Trophoblast cell (in vitro differentiated cells and primary cell): ENCODE measurements around the gene NPL.

ENCODE experiments used
- DNase-seq, 2 donors: peaks; one replicate each; pipeline ENCODE4 v3.0.0-alpha.2; 2016
- H2AFZ ChIP-seq: 2 replicates; pipeline ENCODE4 v1.6.1; 2013; ENCODE audit warnings: low read length, moderate library complexity, mild to moderate bottlenecking; ENCODE audit not compliant: insufficient read depth, poor library complexity
- H2AK5ac ChIP-seq: 2 replicates; pipeline ENCODE4 v1.6.1; 2013; ENCODE audit warnings: mild to moderate bottlenecking, low read length
- H2BK120ac ChIP-seq: 2 replicates; pipeline ENCODE4 v1.6.1; 2013; ENCODE audit warnings: low read length, mild to moderate bottlenecking, moderate library complexity; ENCODE audit not compliant: insufficient read depth, poor library complexity
- H2BK12ac ChIP-seq: 2 replicates; pipeline ENCODE4 v1.6.1; 2013; ENCODE audit warnings: mild to moderate bottlenecking, low read length, moderate library complexity
- H2BK5ac ChIP-seq: 2 replicates; pipeline ENCODE4 v1.6.1; 2013; ENCODE audit warnings: low read length, low read depth, moderate library complexity, mild to moderate bottlenecking; ENCODE audit not compliant: poor library complexity
- H3K14ac ChIP-seq: 2 replicates; pipeline ENCODE4 v1.6.1; 2013; ENCODE audit warnings: mild to moderate bottlenecking, low read length
- H3K18ac ChIP-seq: 2 replicates; pipeline ENCODE4 v1.6.1; 2013; ENCODE audit warnings: mild to moderate bottlenecking, low read length
- H3K23ac ChIP-seq: 2 replicates; pipeline ENCODE4 v1.6.1; 2013; ENCODE audit warnings: low read length
- H3K27ac ChIP-seq: 2 replicates; pipeline ENCODE4 v1.5.1; 2013; ENCODE audit warnings: low read depth, mild to moderate bottlenecking, inconsistent platforms, low read length, moderate library complexity
- H3K27me3 ChIP-seq: 2 replicates; pipeline ENCODE4 v1.6.1; 2013; ENCODE audit warnings: inconsistent platforms, mild to moderate bottlenecking, low read length, moderate library complexity; ENCODE audit not compliant: insufficient read depth
- H3K36me3 ChIP-seq, 2 experiments: 1 replicate in 1 of 2; 2 replicates in 1 of 2; pipeline ENCODE4 v1.6.1; 2013; ENCODE audit warnings: low read length in 2 of 2, mild to moderate bottlenecking in 2 of 2, moderate library complexity in 1 of 2; ENCODE audit not compliant: insufficient read depth in 2 of 2, control insufficient read depth in 1 of 2
- H3K4ac ChIP-seq: 2 replicates; pipeline ENCODE4 v1.6.1; 2013; ENCODE audit warnings: low read depth, mild to moderate bottlenecking, low read length, moderate library complexity
- H3K4me1 ChIP-seq, 2 experiments: 1 replicate in 1 of 2; 2 replicates in 1 of 2; pipeline ENCODE4 v1.6.1; 2013; ENCODE audit warnings: low read length in 2 of 2, mild to moderate bottlenecking in 2 of 2, moderate library complexity in 1 of 2; ENCODE audit not compliant: insufficient read depth in 2 of 2, control insufficient read depth in 1 of 2
- H3K4me2 ChIP-seq: 2 replicates; pipeline ENCODE4 v1.6.1; 2013; ENCODE audit warnings: inconsistent platforms, mild to moderate bottlenecking, low read length, moderate library complexity
- H3K4me3 ChIP-seq: 2 replicates; pipeline ENCODE4 v1.5.1; 2013; ENCODE audit warnings: mild to moderate bottlenecking, low read depth, low read length, inconsistent platforms
- H3K79me1 ChIP-seq: one replicate; pipeline ENCODE4 v1.6.1; 2013; ENCODE audit warnings: low read length
- H3K79me2 ChIP-seq: 2 replicates; pipeline ENCODE4 v1.6.1; 2013; ENCODE audit warnings: low read length, mild to moderate bottlenecking; ENCODE audit not compliant: control insufficient read depth, insufficient read depth, poor library complexity
- H3K9ac ChIP-seq: 2 replicates; pipeline ENCODE4 v1.6.1; 2013; ENCODE audit warnings: mild to moderate bottlenecking, low read length
- H3K9me3 ChIP-seq: 2 replicates; pipeline ENCODE4 v1.6.1; 2013; ENCODE audit warnings: low read depth, mild to moderate bottlenecking, control low read depth, inconsistent platforms, low read length; ENCODE audit not compliant: insufficient read depth
- H4K12ac ChIP-seq: 2 replicates; pipeline ENCODE4 v1.6.1; 2013; ENCODE audit warnings: low read depth, mild to moderate bottlenecking, low read length, moderate library complexity
- H4K8ac ChIP-seq: 2 replicates; pipeline ENCODE4 v1.6.1; 2013; ENCODE audit warnings: low read depth, mild to moderate bottlenecking, low read length, moderate library complexity
- H4K91ac ChIP-seq: one replicate; pipeline ENCODE4 v1.6.1; 2013; ENCODE audit warnings: low read depth, mild to moderate bottlenecking, low read length, moderate library complexity
- WGBS: extraction: QIAGEN DNeasy Blood & Tissue Kit; methylation state at CpG from one replicate; pipeline ENCODE4 v1.1.7; 2013; ENCODE audit warnings: missing lambda C conversion rate; ENCODE audit not compliant: insufficient read length, insufficient coverage; ENCODE audit errors: extremely low coverage; 5-methylcytosine and 5-hydroxymethylcytosine counted together

NPL gene

DNA sequence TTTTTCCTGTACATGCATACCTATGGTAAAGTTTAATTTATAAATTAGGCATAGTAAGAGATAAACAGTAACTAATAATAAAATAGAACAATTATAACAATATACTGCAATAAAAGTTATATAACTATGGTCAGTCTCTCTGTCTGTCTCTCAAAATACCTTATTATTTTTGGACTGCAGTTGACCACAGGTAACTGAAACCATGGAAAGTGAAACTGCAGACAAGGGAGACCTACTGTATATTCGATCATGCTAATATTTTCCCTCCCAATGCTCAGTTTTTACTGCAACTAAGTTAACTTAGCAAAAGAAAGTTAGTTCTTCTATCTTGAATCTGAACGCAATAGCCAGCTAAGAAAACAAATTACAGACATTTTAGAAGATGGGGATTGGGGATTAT is 37.3 kb downstream of the NPL start:
- Histone ChIP-seq H3K79me1 (no peaks in the 10 kb centered on the region), H3K79me2 (no peaks in the 10 kb centered on the region), H3K4me3 (no peak overlapping the region), H3K18ac (no peak overlapping the region), H3K9me3 (no peaks in the 10 kb centered on the region), H2AK5ac (no peak overlapping the region), H3K4ac (no peak overlapping the region), H2AFZ (no peak overlapping the region), H3K4me1 (no peaks in the 10 kb centered on the region), H3K4me2 (no peak overlapping the region), H4K91ac (no peak overlapping the region), H2BK5ac (no peak overlapping the region), H2BK120ac (no peak overlapping the region), H3K23ac (no peak overlapping the region), H3K36me3 (no peaks in the 10 kb centered on the region), H3K9ac (no peak overlapping the region), H3K27ac (no peak overlapping the region), H4K12ac (no peak overlapping the region), H3K27me3 (no peaks in the 10 kb centered on the region), H3K14ac (no peak overlapping the region), H4K8ac (no peak overlapping the region), H2BK12ac (no peak overlapping the region)
- no CpG with 5 or more reads among the region's 2 CpGs for WGBS
- DNase-seq = no peak

DNA sequence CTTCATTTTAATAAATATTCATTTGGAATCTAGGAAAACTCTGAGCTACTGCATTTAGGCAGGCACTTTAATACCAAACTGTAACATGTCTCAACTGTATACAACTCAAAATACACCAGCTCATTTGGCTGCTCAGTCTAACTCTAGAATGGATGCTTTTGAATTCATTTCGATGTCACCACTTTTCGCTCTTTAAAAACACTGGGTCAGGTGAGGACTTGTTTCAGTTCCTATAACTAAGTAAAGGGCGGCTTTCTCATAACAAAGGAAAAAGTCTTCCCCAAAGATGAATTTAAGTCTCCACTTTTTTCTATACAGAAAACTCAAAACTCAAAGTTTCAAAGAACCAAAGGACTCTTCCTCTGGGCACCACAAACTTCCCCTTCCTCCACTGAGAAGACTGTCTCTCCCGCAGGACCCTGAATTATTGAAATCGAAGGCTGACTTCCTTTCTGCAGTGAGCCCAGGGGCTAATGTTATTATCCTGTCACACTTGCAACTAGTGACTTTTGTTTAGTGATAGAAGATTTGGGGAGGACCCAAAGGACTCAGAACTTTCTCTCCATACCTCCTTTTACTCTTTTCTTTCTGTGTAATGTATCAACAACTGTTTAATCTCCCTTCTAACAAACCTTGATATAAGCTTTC is 39.8 kb downstream of the NPL start:
- Histone ChIP-seq H4K8ac (no peak overlapping the region), H3K18ac (no peak overlapping the region), H3K27me3 (no peaks in the 10 kb centered on the region), H3K27ac (no peak overlapping the region), H3K4me3 (no peak overlapping the region), H3K36me3 (no peaks in the 10 kb centered on the region), H3K79me2 (no peaks in the 10 kb centered on the region), H3K9me3 (no peaks in the 10 kb centered on the region), H3K79me1 (no peaks in the 10 kb centered on the region), H3K4me2 (no peak overlapping the region), H2BK12ac (no peak overlapping the region), H2BK120ac (no peak overlapping the region), H3K23ac (no peak overlapping the region), H2AK5ac (no peak overlapping the region), H4K91ac (no peak overlapping the region), H3K4ac (no peak overlapping the region), H3K14ac (no peak overlapping the region), H4K12ac (no peak overlapping the region), H2BK5ac (no peak overlapping the region), H3K4me1 (no peaks in the 10 kb centered on the region), H3K9ac (no peak overlapping the region), H2AFZ (no peak overlapping the region)
- WGBS = no CpG with 5 or more reads among the region's 5 CpGs
- no peak for DNase-seq

DNA sequence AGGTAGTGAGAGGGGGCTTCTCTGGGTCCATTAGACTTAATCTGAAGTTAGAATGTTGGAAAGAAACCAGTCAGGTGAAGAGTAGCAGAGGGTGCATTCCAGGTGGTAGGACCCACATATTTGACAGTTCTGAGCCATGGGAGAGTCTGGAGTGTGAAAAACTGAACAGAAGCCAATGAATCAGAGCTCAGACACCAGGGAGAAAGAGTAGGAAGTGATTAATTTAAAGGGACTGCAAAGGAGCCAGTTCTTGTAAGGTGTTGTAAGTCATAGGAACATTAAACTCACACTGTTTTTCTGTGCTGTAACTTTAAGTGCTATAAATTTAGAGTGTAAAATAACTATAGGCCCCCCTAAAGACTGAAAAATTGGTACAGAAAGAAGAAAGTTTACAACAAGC is 43.7 kb downstream of the NPL start:
- Histone ChIP-seq H3K4me3 (no peak overlapping the region), H3K79me1 (no peaks in the 10 kb centered on the region), H4K8ac (no peak overlapping the region), H3K27ac (no peak overlapping the region), H3K27me3 (no peaks in the 10 kb centered on the region), H3K14ac (no peak overlapping the region), H2BK5ac (no peak overlapping the region), H3K23ac (no peak overlapping the region), H3K9ac (no peak overlapping the region), H3K4me1 (no peaks in the 10 kb centered on the region), H2BK120ac (no peak overlapping the region), H4K91ac (no peak overlapping the region), H3K18ac (no peak overlapping the region), H2BK12ac (no peak overlapping the region), H4K12ac (no peak overlapping the region), H2AFZ (no peak overlapping the region), H3K36me3 (no peaks in the 10 kb centered on the region), H2AK5ac (no peak overlapping the region), H3K4me2 (no peak overlapping the region), H3K4ac (no peak overlapping the region), H3K79me2 (no peaks in the 10 kb centered on the region), H3K9me3 (no peaks in the 10 kb centered on the region)
- DNase-seq = no peak

DNA sequence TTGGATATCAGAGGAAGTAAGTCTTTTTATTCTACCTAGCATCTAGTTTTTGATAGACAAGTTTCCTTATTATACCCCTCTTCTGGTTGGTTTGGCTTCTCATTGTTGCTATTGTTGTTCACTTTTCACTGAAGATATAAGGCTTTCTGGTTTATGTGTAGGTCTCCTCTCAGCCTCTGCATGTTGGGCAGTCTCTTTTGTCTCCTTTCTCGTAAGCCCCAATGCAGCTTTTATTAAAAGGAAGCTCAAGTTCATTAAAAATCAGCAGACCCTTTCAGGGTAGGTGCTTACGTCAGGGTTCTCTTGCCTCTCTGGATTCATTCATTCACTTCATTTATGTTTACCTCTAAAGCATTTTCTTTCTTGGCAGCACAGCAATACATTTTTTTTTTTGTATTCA is 44.8 kb downstream of the NPL start:
- H4K12ac ChIP-seq = no peak overlapping the region
- H3K4ac ChIP-seq = no peak overlapping the region
- no peak overlapping the region for H2AFZ ChIP-seq
- H2BK5ac ChIP-seq = no peak overlapping the region
- no peak overlapping the region for H3K27ac ChIP-seq
- H3K9me3 ChIP-seq = no peaks in the 10 kb centered on the region
- H3K14ac ChIP-seq = no peak overlapping the region
- H3K79me2 ChIP-seq = peaks cover 2% of the 10 kb centered on the region
- no peak overlapping the region for H2BK120ac ChIP-seq
- H4K8ac ChIP-seq = no peak overlapping the region
- H3K9ac ChIP-seq = no peak overlapping the region
- no peak overlapping the region for H3K23ac ChIP-seq
- H3K4me3 ChIP-seq = no peak overlapping the region
- no peaks in the 10 kb centered on the region for H3K27me3 ChIP-seq
- no peak overlapping the region for H2BK12ac ChIP-seq
- DNase-seq = no peak
- no peaks in the 10 kb centered on the region for H3K36me3 ChIP-seq
- H2AK5ac ChIP-seq = no peak overlapping the region
- H4K91ac ChIP-seq = no peak overlapping the region
- no peak overlapping the region for H3K4me2 ChIP-seq
- no peak overlapping the region for H3K18ac ChIP-seq
- H3K4me1 ChIP-seq = peaks cover 0 to 3% of the 10 kb centered on the region in 2 experiments
- no CpG with 5 or more reads among the region's 2 CpGs for WGBS
- H3K79me1 ChIP-seq = peaks cover 2% of the 10 kb centered on the region
